Prostate gland (tissue), 2 donors: ENCODE measurements around the gene POLR3B.

Source experiments
- POLR2AphosphoS5 ChIP-seq: sonication (generic); formaldehyde crosslinking; IDR thresholded peaks from one replicate; pipeline ENCODE4 v1.6.1; 2017; ENCODE audit warnings: antibody characterized with exemption
- TF ChIP-seq, protein P1 (sequence below), 4 experiments: fragments of 200-600 bp in 2 of 4; fragments of 450-650 bp in 2 of 4; sonication (generic) in 2 of 4; IDR thresholded peaks; 1 replicate in 3 of 4; 2 replicates in 1 of 4; pipeline ENCODE4 v1.5.1; 2016 to 2019; ENCODE audit warnings: antibody characterized with exemption in 4 of 4, mild to moderate bottlenecking in 2 of 4, moderate library complexity in 2 of 4

- no peak for TF ChIP-seq POLR2AphosphoS5
- TF ChIP-seq, protein P1, sequence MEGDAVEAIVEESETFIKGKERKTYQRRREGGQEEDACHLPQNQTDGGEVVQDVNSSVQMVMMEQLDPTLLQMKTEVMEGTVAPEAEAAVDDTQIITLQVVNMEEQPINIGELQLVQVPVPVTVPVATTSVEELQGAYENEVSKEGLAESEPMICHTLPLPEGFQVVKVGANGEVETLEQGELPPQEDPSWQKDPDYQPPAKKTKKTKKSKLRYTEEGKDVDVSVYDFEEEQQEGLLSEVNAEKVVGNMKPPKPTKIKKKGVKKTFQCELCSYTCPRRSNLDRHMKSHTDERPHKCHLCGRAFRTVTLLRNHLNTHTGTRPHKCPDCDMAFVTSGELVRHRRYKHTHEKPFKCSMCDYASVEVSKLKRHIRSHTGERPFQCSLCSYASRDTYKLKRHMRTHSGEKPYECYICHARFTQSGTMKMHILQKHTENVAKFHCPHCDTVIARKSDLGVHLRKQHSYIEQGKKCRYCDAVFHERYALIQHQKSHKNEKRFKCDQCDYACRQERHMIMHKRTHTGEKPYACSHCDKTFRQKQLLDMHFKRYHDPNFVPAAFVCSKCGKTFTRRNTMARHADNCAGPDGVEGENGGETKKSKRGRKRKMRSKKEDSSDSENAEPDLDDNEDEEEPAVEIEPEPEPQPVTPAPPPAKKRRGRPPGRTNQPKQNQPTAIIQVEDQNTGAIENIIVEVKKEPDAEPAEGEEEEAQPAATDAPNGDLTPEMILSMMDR (IDR thresholded peaks at IDR 0.05), result no peak
Observed at GRCh38 chr12:106389151-106389550, 31.6 kb downstream of the POLR3B start.
